ENCODE results near the gene UBAC1.

Gene UBAC1

GRCh38 chr9:135883410-135884089 lies 77.6 kb downstream of the UBAC1 start:
- no peak for DNase-seq (ENCODE audit: low read depth)
